Keratinocyte (primary cell): Measurements from ENCODE around the gene SLC44A3. TPM values are rescaled to one million over a fixed set of nuclear protein-coding genes. Genes with fewer than 3 reads are reported as not detected.

Source experiments
- DNase-seq: peaks from one replicate; pipeline ENCODE4 v3.0.0-alpha.2; 2011; ENCODE audit warnings: low read depth, missing footprints, low spot score
- FAIRE-seq: peaks from 2 replicates; lab custom pipeline; 2011; peaks lifted over from hg19 to GRCh38; lab: Jason Lieb, UNC
- H2AFZ ChIP-seq: 2 replicates; pipeline ENCODE4 v1.6.0; 2012; ENCODE audit warnings: low read length, control low read depth, inconsistent platforms; ENCODE audit not compliant: control insufficient read depth
- H3K27ac ChIP-seq: 2 replicates; pipeline ENCODE4 v1.5.1; 2011; ENCODE audit warnings: low read length; ENCODE audit not compliant: control insufficient read depth, insufficient read depth
- H3K27me3 ChIP-seq: 3 replicates; pipeline ENCODE4 v1.6.0; 2011; ENCODE audit warnings: low read length; ENCODE audit not compliant: control insufficient read depth, insufficient read depth; ENCODE audit errors: extremely low read depth
- H3K36me3 ChIP-seq, 2 experiments: 2 replicates in 1 of 2; 3 replicates in 1 of 2; pipeline ENCODE4 v1.5.1; 2011; ENCODE audit warnings: low read length in 2 of 2, mild to moderate bottlenecking in 1 of 2; ENCODE audit not compliant: control insufficient read depth in 2 of 2, insufficient read depth in 2 of 2; ENCODE audit errors: extremely low read depth in 1 of 2
- H3K4me1 ChIP-seq: 3 replicates; pipeline ENCODE4 v1.5.1; 2011; ENCODE audit warnings: low read length; ENCODE audit not compliant: control insufficient read depth, insufficient read depth; ENCODE audit errors: extremely low read depth
- H3K4me2 ChIP-seq: 3 replicates; pipeline ENCODE4 v1.6.0; 2011; ENCODE audit warnings: low read depth, low read length; ENCODE audit not compliant: control insufficient read depth, insufficient read depth; ENCODE audit errors: extremely low read depth
- H3K4me3 ChIP-seq, 3 experiments: fragments of 200-600 bp in 1 of 3; sonication (generic) in 1 of 3; 2 replicates in 2 of 3; 3 replicates in 1 of 3; pipeline ENCODE4 v1.5.1; 2011 to 2016; ENCODE audit warnings: low read length in 3 of 3, mild to moderate bottlenecking in 3 of 3, control low read depth in 2 of 3, inconsistent platforms in 1 of 3, low read depth in 1 of 3, mixed read lengths in 1 of 3, mixed run types in 1 of 3, moderate library complexity in 1 of 3; ENCODE audit not compliant: control insufficient read depth in 2 of 3, insufficient read depth in 2 of 3; ENCODE audit errors: extremely low read depth in 1 of 3
- H3K79me2 ChIP-seq: 2 replicates; pipeline ENCODE4 v1.6.0; 2012; ENCODE audit warnings: low read length; ENCODE audit not compliant: control insufficient read depth, insufficient read depth
- H3K9ac ChIP-seq: 3 replicates; pipeline ENCODE4 v1.6.0; 2011; ENCODE audit warnings: low read length; ENCODE audit not compliant: control insufficient read depth, insufficient read depth; ENCODE audit errors: extremely low read depth
- H3K9me1 ChIP-seq: 3 replicates; pipeline ENCODE4 v1.6.0; 2011; ENCODE audit warnings: low read length; ENCODE audit not compliant: control insufficient read depth, insufficient read depth; ENCODE audit errors: extremely low read depth
- H3K9me3 ChIP-seq: 2 replicates; pipeline ENCODE4 v1.5.1; 2012; ENCODE audit warnings: low read depth, low read length; ENCODE audit not compliant: control insufficient read depth
- H4K20me1 ChIP-seq: 3 replicates; pipeline ENCODE4 v1.6.0; 2011; ENCODE audit warnings: low read length; ENCODE audit not compliant: control insufficient read depth, insufficient read depth; ENCODE audit errors: extremely low read depth
- EZH2 ChIP-seq: IDR thresholded peaks from one replicate; pipeline ENCODE4 v1.6.1; 2012; ENCODE audit warnings: inconsistent platforms, mild to moderate bottlenecking, low read length, moderate library complexity
- dilution Hi-C: fragments of 300-500 bp; cut with MboI; formaldehyde crosslinking; loops from one replicate; pipeline ENCODE4 v1.7.0; 2020; ENCODE audit warnings: low sequenced_read_pairs; ENCODE audit not compliant: extremely low pct_ligation_motif_present
- polyA plus RNA-seq, 5 experiments: library from polyadenylated mRNA; depleted of rRNA in 3 of 5; stranded (reverse) in 3 of 5; stranded (forward) in 1 of 5; unstranded in 1 of 5; fragments of >200 nt; gene quantifications; 1 replicate in 1 of 5; 2 replicates in 3 of 5; 3 replicates in 1 of 5; pipeline versions ENCODE4 v1.2.1 to v1.2.3, GENCODE V29; 2011 to 2012; ENCODE audit warnings: missing spikeins in 2 of 5, low read depth in 1 of 5, low replicate concordance in 1 of 5
- TF ChIP-seq, protein P1 (sequence below), 3 experiments: IDR thresholded peaks in 1 of 3; conservative IDR thresholded peaks in 1 of 3; optimal IDR thresholded peaks in 1 of 3; 2 replicates in 2 of 3; 3 replicates in 1 of 3; pipeline versions ENCODE3 to v1.5.1; 2011; ENCODE audit warnings: low read length in 3 of 3, mild to moderate bottlenecking in 3 of 3, moderate library complexity in 2 of 3, control low read depth in 1 of 3, inconsistent platforms in 1 of 3; ENCODE audit not compliant: insufficient read depth in 2 of 3; ENCODE audit errors: extremely low read depth in 1 of 3

The SLC44A3 gene
- polyA plus RNA-seq, 1 donor (not counting 4 experiments of a cell fraction or from before 2014, with no cell fraction given) = 7.3 TPM

DNA sequence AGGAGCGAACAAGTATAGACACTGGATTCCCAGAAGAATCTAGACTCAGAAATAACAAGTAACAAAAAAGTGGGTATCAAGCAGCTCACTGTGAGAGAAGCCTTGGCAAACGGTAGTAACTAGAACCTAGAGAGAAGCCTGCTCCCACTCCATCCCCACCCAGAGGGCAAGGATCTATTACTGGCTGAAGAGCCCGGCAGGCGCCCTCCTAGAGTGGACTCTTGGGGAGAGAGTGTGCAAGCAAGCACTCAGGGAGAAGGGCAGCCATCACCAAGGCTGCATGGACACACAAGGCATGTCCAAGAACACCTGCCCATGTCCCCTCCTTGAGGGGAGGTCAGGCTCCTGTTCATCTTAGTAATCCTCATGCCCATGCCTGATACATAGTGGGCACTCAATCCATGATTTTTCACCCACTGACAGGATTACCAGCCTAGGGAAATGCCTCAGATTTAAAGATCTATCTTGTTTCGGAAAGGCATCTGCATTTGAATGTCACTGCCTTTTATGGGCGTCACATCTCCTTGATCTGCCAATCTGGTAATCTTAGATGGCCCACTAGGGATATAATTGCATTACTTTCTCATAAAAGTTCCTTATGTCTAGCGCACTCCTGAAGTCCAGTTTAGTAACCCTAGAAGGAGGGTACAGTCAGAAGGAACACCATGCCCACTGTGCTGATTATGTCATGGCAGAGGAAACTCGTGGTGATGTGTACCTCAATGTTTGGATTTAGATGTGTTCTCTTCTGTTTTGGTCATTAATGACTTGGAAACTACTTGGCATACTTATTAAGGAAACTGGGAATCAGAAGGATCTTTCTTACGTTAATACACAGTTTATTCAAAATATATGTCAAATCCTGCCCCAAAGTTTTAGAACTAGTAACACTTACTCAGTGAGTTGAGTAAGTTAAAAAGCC lies 92.4 kb downstream of the SLC44A3 start:
- Histone ChIP-seq H3K4me1 (no peaks in the 10 kb centered on the region), H3K4me2 (no peak overlapping the region), H3K9me1 (no peaks in the 10 kb centered on the region), H3K27me3 (no peaks in the 10 kb centered on the region), H2AFZ (no peak overlapping the region), H3K4me3 (no peak overlapping the region), H3K36me3 (peaks cover 6 to 9% of the 10 kb centered on the region in 2 experiments), H3K79me2 (peaks cover 98% of the 10 kb centered on the region), H4K20me1 (peaks cover 10% of the 10 kb centered on the region), H3K9me3 (no peaks in the 10 kb centered on the region), H3K27ac (no peak overlapping the region), H3K9ac (no peak overlapping the region)
- FAIRE-seq = peak; percentile 39
- no peak for TF ChIP-seq EZH2
- TF ChIP-seq, protein P1, sequence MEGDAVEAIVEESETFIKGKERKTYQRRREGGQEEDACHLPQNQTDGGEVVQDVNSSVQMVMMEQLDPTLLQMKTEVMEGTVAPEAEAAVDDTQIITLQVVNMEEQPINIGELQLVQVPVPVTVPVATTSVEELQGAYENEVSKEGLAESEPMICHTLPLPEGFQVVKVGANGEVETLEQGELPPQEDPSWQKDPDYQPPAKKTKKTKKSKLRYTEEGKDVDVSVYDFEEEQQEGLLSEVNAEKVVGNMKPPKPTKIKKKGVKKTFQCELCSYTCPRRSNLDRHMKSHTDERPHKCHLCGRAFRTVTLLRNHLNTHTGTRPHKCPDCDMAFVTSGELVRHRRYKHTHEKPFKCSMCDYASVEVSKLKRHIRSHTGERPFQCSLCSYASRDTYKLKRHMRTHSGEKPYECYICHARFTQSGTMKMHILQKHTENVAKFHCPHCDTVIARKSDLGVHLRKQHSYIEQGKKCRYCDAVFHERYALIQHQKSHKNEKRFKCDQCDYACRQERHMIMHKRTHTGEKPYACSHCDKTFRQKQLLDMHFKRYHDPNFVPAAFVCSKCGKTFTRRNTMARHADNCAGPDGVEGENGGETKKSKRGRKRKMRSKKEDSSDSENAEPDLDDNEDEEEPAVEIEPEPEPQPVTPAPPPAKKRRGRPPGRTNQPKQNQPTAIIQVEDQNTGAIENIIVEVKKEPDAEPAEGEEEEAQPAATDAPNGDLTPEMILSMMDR (optimal IDR thresholded peaks at IDR 0.05 in 1 of 3, IDR thresholded peaks at IDR 0.05 in 1 of 3, conservative IDR thresholded peaks at IDR 0.05 in 1 of 3; ENCODE audit: extremely low read depth in 1 of 3, insufficient read depth in 2 of 3, low read length in 3 of 3) = no peak
- no peak for DNase-seq
- dilution Hi-C loops = no loop called here

DNA sequence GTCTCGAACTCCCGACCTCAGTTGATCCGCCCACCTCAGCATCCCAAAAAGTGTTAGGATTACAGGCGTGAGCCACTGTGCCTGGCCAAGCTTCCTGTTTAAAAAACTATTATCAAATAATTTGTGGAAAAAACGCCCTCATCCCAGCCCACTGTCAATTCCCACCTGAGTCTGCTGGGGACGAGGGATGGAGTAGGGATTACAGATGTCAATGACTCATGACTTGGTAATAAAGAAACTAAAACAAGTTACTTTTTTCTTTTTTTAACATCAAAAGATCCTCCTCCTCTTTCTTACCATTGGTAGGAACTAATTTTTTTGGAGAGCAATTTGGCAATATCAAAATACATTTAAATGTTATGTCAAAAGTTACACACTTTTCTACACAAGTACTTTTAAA lies 97.1 kb downstream of the SLC44A3 start:
- peaks cover 18% of the 10 kb centered on the region for H4K20me1 ChIP-seq
- H3K4me3 ChIP-seq = no peak overlapping the region
- FAIRE-seq = no peak
- no peak for TF ChIP-seq EZH2
- TF ChIP-seq, protein P1 (optimal IDR thresholded peaks at IDR 0.05 in 1 of 3, IDR thresholded peaks at IDR 0.05 in 1 of 3, conservative IDR thresholded peaks at IDR 0.05 in 1 of 3; ENCODE audit: extremely low read depth in 1 of 3, insufficient read depth in 2 of 3, low read length in 3 of 3) = no peak
- H3K9me1 ChIP-seq = no peaks in the 10 kb centered on the region
- no peak overlapping the region for H3K4me2 ChIP-seq
- H3K27ac ChIP-seq = no peak overlapping the region
- no peaks in the 10 kb centered on the region for H3K9me3 ChIP-seq
- H3K9ac ChIP-seq = no peak overlapping the region
- H3K27me3 ChIP-seq = no peaks in the 10 kb centered on the region
- no peak overlapping the region for H2AFZ ChIP-seq
- H3K79me2 ChIP-seq = peaks cover 100% of the 10 kb centered on the region
- DNase-seq = no peak
- dilution Hi-C loops = no loop called here
- H3K36me3 ChIP-seq = no peaks in the 10 kb centered on the region
- peaks cover 9% of the 10 kb centered on the region for H3K4me1 ChIP-seq
